H1 (cell line): ENCODE measurements around the gene GARNL3. TPM values are rescaled to one million over a fixed set of nuclear protein-coding genes. Genes with fewer than 3 reads are reported as not detected.

ENCODE experiments used
- CTCF ChIA-PET: fragments of 300-600 bp; sonication (Branson Sonifier 250); formaldehyde crosslinking; loops from one replicate; lab custom pipeline; 2021; ENCODE audit not compliant: partially characterized antibody; lab: Charles Lee
- POLR2A ChIA-PET: fragments of 300-600 bp; sonication (Branson Sonifier 250); formaldehyde crosslinking; loops from one replicate; lab custom pipeline; 2021; ENCODE audit warnings: inconsistent platforms; ENCODE audit not compliant: partially characterized antibody; lab: Charles Lee
- DNase-seq, 2 experiments: peaks; one replicate each; pipeline versions ENCODE4 v3.0.0 to v3.0.0-alpha.2; 2010 to 2022; ENCODE audit warnings: low spot score in 2 of 2, low read depth in 1 of 2, mixed read lengths in 1 of 2
- FAIRE-seq: peaks from 2 replicates; lab custom pipeline; 2011; peaks lifted over from hg19 to GRCh38; lab: Jason Lieb, UNC
- H2AFZ ChIP-seq: 2 replicates; pipeline ENCODE4 v1.8.1; 2012; ENCODE audit warnings: low read length, inconsistent platforms
- H2AK5ac ChIP-seq: 2 replicates; pipeline ENCODE4 v1.6.1; 2013; ENCODE audit warnings: low read depth, low read length
- H2BK120ac ChIP-seq: replicated peaks from 2 replicates; pipeline ENCODE3; 2013; ENCODE audit warnings: low read depth, low read length, inconsistent platforms
- H2BK12ac ChIP-seq: 2 replicates; pipeline ENCODE4 v1.6.1; 2013; ENCODE audit warnings: low read depth, low read length
- H2BK15ac ChIP-seq: 2 replicates; pipeline ENCODE4 v1.6.1; 2013; ENCODE audit warnings: low read length
- H2BK20ac ChIP-seq: 2 replicates; pipeline ENCODE4 v1.6.1; 2013; ENCODE audit warnings: low read length
- H2BK5ac ChIP-seq: 2 replicates; pipeline ENCODE4 v1.6.1; 2013; ENCODE audit warnings: low read depth, low read length
- H3K14ac ChIP-seq: 2 replicates; pipeline ENCODE4 v1.6.1; 2013; ENCODE audit warnings: inconsistent platforms; ENCODE audit not compliant: insufficient read length
- H3K18ac ChIP-seq: 2 replicates; pipeline ENCODE4 v1.6.1; 2013; ENCODE audit warnings: low read length; ENCODE audit errors: extremely low read depth
- H3K23ac ChIP-seq: 2 replicates; pipeline ENCODE4 v1.6.1; 2013; ENCODE audit warnings: inconsistent platforms; ENCODE audit not compliant: insufficient read length
- H3K23me2 ChIP-seq: 2 replicates; pipeline ENCODE4 v1.6.1; 2013; ENCODE audit warnings: low read depth, low read length
- H3K27ac ChIP-seq: 2 replicates; pipeline ENCODE4 v1.6.1; 2011; ENCODE audit warnings: low read depth, low read length, inconsistent platforms
- H3K27me3 ChIP-seq, 4 experiments: replicated peaks in 1 of 4; 1 replicate in 1 of 4; 2 replicates in 3 of 4; pipeline versions ENCODE4 v1.6.1 to v1.8.1; 2011 to 2013; ENCODE audit warnings: low read length in 3 of 4, mild to moderate bottlenecking in 3 of 4, inconsistent platforms in 2 of 4, mixed read lengths in 2 of 4, moderate library complexity in 1 of 4; ENCODE audit not compliant: control insufficient read depth in 3 of 4, insufficient read depth in 3 of 4; ENCODE audit errors: extremely low read depth in 1 of 4
- H3K36me3 ChIP-seq, 4 experiments: 2 replicates each; pipeline versions ENCODE4 v1.6.1 to v1.8.1; 2011 to 2013; ENCODE audit warnings: mild to moderate bottlenecking in 4 of 4, low read length in 3 of 4, moderate library complexity in 2 of 4, control low read depth in 1 of 4, inconsistent platforms in 1 of 4; ENCODE audit not compliant: insufficient read depth in 4 of 4, control insufficient read depth in 2 of 4
- H3K4ac ChIP-seq: replicated peaks from 2 replicates; pipeline ENCODE3; 2013; ENCODE audit warnings: low read length, low read depth, mixed read lengths, inconsistent platforms; ENCODE audit not compliant: insufficient read length
- H3K4me1 ChIP-seq, 4 experiments: replicated peaks in 1 of 4; 1 replicate in 1 of 4; 2 replicates in 3 of 4; pipeline versions ENCODE4 v1.6.1 to v1.8.1; 2011 to 2013; ENCODE audit warnings: low read length in 3 of 4, inconsistent platforms in 2 of 4, mixed read lengths in 1 of 4; ENCODE audit not compliant: insufficient read depth in 4 of 4, control insufficient read depth in 3 of 4
- H3K4me2 ChIP-seq, 2 experiments: 2 replicates each; pipeline versions ENCODE4 v1.6.1 to v1.8.1; 2011 to 2013; ENCODE audit warnings: low read depth in 2 of 2, low read length in 2 of 2, control low read depth in 1 of 2, inconsistent platforms in 1 of 2, mild to moderate bottlenecking in 1 of 2; ENCODE audit not compliant: insufficient read depth in 1 of 2
- H3K4me3 ChIP-seq, 4 experiments: fragments of 200-600, 300-600 bp in 1 of 4; sonication (generic), shearing (Covaris generic), sonication (Bioruptor Twin) in 1 of 4; 2 replicates each; pipeline versions ENCODE4 v1.5.1 to v1.8.1; 2011 to 2016; ENCODE audit warnings: low read length in 4 of 4, low read depth in 3 of 4, control low read depth in 2 of 4, inconsistent platforms in 2 of 4, mild to moderate bottlenecking in 2 of 4, mixed read lengths in 1 of 4, moderate library complexity in 1 of 4; ENCODE audit not compliant: insufficient read depth in 2 of 4; ENCODE audit errors: extremely low read depth in 1 of 4
- H3K56ac ChIP-seq: replicated peaks from 2 replicates; pipeline ENCODE3; 2013; ENCODE audit warnings: low read depth, mild to moderate bottlenecking, mixed read lengths, low read length, inconsistent platforms; ENCODE audit not compliant: insufficient read length
- H3K79me1 ChIP-seq: 2 replicates; pipeline ENCODE4 v1.6.1; 2013; ENCODE audit warnings: low read depth, low read length, control low read depth
- H3K79me2 ChIP-seq, 2 experiments: 2 replicates each; pipeline versions ENCODE4 v1.6.1 to v1.8.1; 2012 to 2013; ENCODE audit warnings: low read length in 2 of 2, mild to moderate bottlenecking in 2 of 2, inconsistent platforms in 1 of 2; ENCODE audit not compliant: insufficient read depth in 2 of 2, control insufficient read depth in 1 of 2
- H3K9ac ChIP-seq, 4 experiments: replicated peaks in 1 of 4; 1 replicate in 1 of 4; 2 replicates in 3 of 4; pipeline versions ENCODE4 v1.6.1 to v1.8.1; 2011 to 2013; ENCODE audit warnings: low read depth in 3 of 4, low read length in 3 of 4, control low read depth in 2 of 4, mild to moderate bottlenecking in 2 of 4, moderate library complexity in 2 of 4, inconsistent platforms in 1 of 4; ENCODE audit errors: extremely low read depth in 1 of 4
- H3K9me3 ChIP-seq, 2 experiments: 2 replicates each; pipeline versions ENCODE4 v1.6.1 to v1.8.1; 2012 to 2013; ENCODE audit warnings: mild to moderate bottlenecking in 2 of 2, moderate library complexity in 2 of 2, control low read depth in 1 of 2, inconsistent platforms in 1 of 2, low read depth in 1 of 2, low read length in 1 of 2, mixed read lengths in 1 of 2; ENCODE audit not compliant: insufficient read depth in 2 of 2
- H4K20me1 ChIP-seq, 2 experiments: replicated peaks in 1 of 2; 2 replicates each; pipeline versions ENCODE3 to v1.8.1; 2011 to 2013; ENCODE audit warnings: inconsistent platforms in 2 of 2, low read length in 2 of 2, mild to moderate bottlenecking in 1 of 2; ENCODE audit not compliant: insufficient read depth in 2 of 2, control insufficient read depth in 1 of 2
- H4K5ac ChIP-seq: 2 replicates; pipeline ENCODE4 v1.6.1; 2013; ENCODE audit warnings: low read length, low read depth, mixed read lengths, inconsistent platforms; ENCODE audit not compliant: insufficient read length
- H4K8ac ChIP-seq: 2 replicates; pipeline ENCODE4 v1.8.0; 2013; ENCODE audit warnings: mild to moderate bottlenecking, moderate library complexity, low read length, inconsistent platforms; ENCODE audit not compliant: insufficient read depth; ENCODE audit errors: extremely low read depth
- H4K91ac ChIP-seq: replicated peaks from 2 replicates; pipeline ENCODE3; 2013; ENCODE audit warnings: low read length, mixed read lengths, inconsistent platforms; ENCODE audit not compliant: insufficient read length
- CBX8 ChIP-seq: fragments of 300-800, 300-1000 bp; sonication (generic); IDR thresholded peaks from 2 replicates; pipeline ENCODE4 v1.7.1; 2016; ENCODE audit warnings: low read depth, low read length, borderline replicate concordance
- CHD2 ChIP-seq: IDR thresholded peaks from 2 replicates; pipeline ENCODE4 v1.6.1; 2012; ENCODE audit warnings: low read length, improper control_type of control experiment
- CTBP2 ChIP-seq: IDR thresholded peaks from 2 replicates; pipeline ENCODE4 v1.7.0; 2011; ENCODE audit warnings: borderline replicate concordance, mild to moderate bottlenecking, moderate library complexity, mixed read lengths, low read length; ENCODE audit not compliant: insufficient read depth, insufficient read length
- POLR2AphosphoS5 ChIP-seq: IDR thresholded peaks from 2 replicates; pipeline ENCODE4 v1.6.1; 2011; ENCODE audit warnings: low read depth, low read length
- RBBP5 ChIP-seq: IDR thresholded peaks from 2 replicates; pipeline ENCODE4 v1.7.1; 2012; ENCODE audit warnings: low read depth, mild to moderate bottlenecking, inconsistent platforms, low read length, moderate library complexity, borderline replicate concordance
- RFX5 ChIP-seq: IDR thresholded peaks from 2 replicates; pipeline ENCODE4 v1.6.1; 2011; ENCODE audit warnings: low read depth, low read length, improper control_type of control experiment, borderline replicate concordance
- TAF1 ChIP-seq: IDR thresholded peaks from 2 replicates; pipeline ENCODE4 v1.6.1; 2011; ENCODE audit warnings: mild to moderate bottlenecking, low read depth, low read length
- USF2 ChIP-seq: IDR thresholded peaks from 2 replicates; pipeline ENCODE4 v1.6.1; 2011; ENCODE audit warnings: low read length, improper control_type of control experiment
- ZNF274 ChIP-seq: IDR thresholded peaks from 2 replicates; pipeline ENCODE4 v1.7.0; 2012; ENCODE audit warnings: low read length, borderline replicate concordance; ENCODE audit errors: extremely low read depth
- WGBS, 2 experiments: shearing (Covaris generic) in 1 of 2; methylation state at CpG; one replicate each; pipeline versions ENCODE4 v1.1.6 to v1.1.7; 2013 to 2015; ENCODE audit warnings: low lambda C conversion rate in 2 of 2, mixed read lengths in 2 of 2, inconsistent platforms in 1 of 2, low coverage in 1 of 2, missing lambda C conversion rate in 1 of 2; ENCODE audit not compliant: insufficient replicate concordance in 2 of 2, insufficient coverage in 1 of 2, insufficient read length in 1 of 2; ENCODE audit errors: extremely low coverage in 1 of 2, missing lambda C conversion rate in 1 of 2; 5-methylcytosine and 5-hydroxymethylcytosine counted together
- polyA plus RNA-seq, 7 experiments: library from polyadenylated mRNA; depleted of rRNA in 3 of 7; stranded (reverse) in 5 of 7; unstranded in 2 of 7; fragments of >200 nt in 5 of 7; fragments of 200-250 nt in 2 of 7; gene quantifications; 1 replicate in 5 of 7; 2 replicates in 1 of 7; 4 replicates in 1 of 7; pipeline versions ENCODE4 v1.2.1 to v1.2.3, GENCODE V29; 2011 to 2013; ENCODE audit warnings: missing spikeins in 2 of 7, mixed read lengths in 2 of 7
- total RNA-seq: library from RNA; stranded (reverse); fragmentation: NEBNext Ultra II Directional; extraction: Animal tissue kit (Norgen Biotek cat#: 25700); gene quantifications from 2 replicates; pipeline ENCODE4 v1.2.1, GENCODE V29; 2021
- TF ChIP-seq, protein P1 (sequence below), 3 experiments: IDR thresholded peaks; 1 replicate in 2 of 3; 2 replicates in 1 of 3; pipeline versions ENCODE4 v1.5.1 to v1.6.1; 2011; ENCODE audit warnings: low read length in 3 of 3, mild to moderate bottlenecking in 3 of 3, inconsistent platforms in 2 of 3, low read depth in 1 of 3, moderate library complexity in 1 of 3; ENCODE audit not compliant: insufficient read depth in 1 of 3; ENCODE audit errors: control extremely low read depth in 1 of 3

The GARNL3 gene
- total and polyA plus RNA-seq, 2 of the 8 experiments (the other 6 are each of a cell fraction or from before 2014, with no cell fraction given) = 6.5 to 18.3 TPM

GRCh38 chr9:127248241-127248640, 16.3 kb upstream of the GARNL3 start:
- WGBS, 2 experiments = 84% methylated on average over 3 of the region's 3 CpGs; no CpG with 5 or more reads in 1 of the 2 experiments
- H2AFZ ChIP-seq = no peak overlapping the region
- no peak overlapping the region for H4K91ac ChIP-seq
- ChIA-PET CTCF (interaction anchor here (1.0 to 1.9 kb wide), 3 partner anchors 33 to 306 kb away, joined by 3 to 6 read pairs (median 3); no protein-coding TSS in a partner anchor), POLR2A (no interaction called here)
- no peak overlapping the region for H3K4ac ChIP-seq
- H3K27ac ChIP-seq = no peak overlapping the region
- no peak overlapping the region for H3K23ac ChIP-seq
- H3K14ac ChIP-seq = no peak overlapping the region
- no peak overlapping the region for H2BK120ac ChIP-seq
- FAIRE-seq (no peak), DNase-seq (no peak)
- no peak overlapping the region for H2BK12ac ChIP-seq
- no peak overlapping the region for H2BK20ac ChIP-seq
- H3K4me1 ChIP-seq = peaks cover 0 to 10% (median 6%) of the 10 kb centered on the region in 4 experiments; a peak in 4 of 7 replicates
- no peak overlapping the region for H3K56ac ChIP-seq
- H2BK15ac ChIP-seq = no peak overlapping the region
- H2AK5ac ChIP-seq = no peak overlapping the region
- no peak overlapping the region for H2BK5ac ChIP-seq
- H3K36me3 ChIP-seq = no peaks in the 10 kb centered on the region; a peak in 2 of 8 replicates
- no peak overlapping the region for H4K5ac ChIP-seq
- no peak overlapping the region for H3K4me2 ChIP-seq
- H3K18ac ChIP-seq = no peak overlapping the region
- H3K4me3 ChIP-seq = no peak overlapping the region
- H3K79me2 ChIP-seq = no peaks in the 10 kb centered on the region; a peak in 1 of 4 replicates
- H3K27me3 ChIP-seq = no peaks in the 10 kb centered on the region
- no peaks in the 10 kb centered on the region for H4K20me1 ChIP-seq
- H3K23me2 ChIP-seq = peaks cover 2% of the 10 kb centered on the region; the same call in 1 of the 2 replicates
- H4K8ac ChIP-seq = no peak overlapping the region
- H3K79me1 ChIP-seq = no peaks in the 10 kb centered on the region
- H3K9ac ChIP-seq = no peak overlapping the region
- no peaks in the 10 kb centered on the region for H3K9me3 ChIP-seq
- no peak for TF ChIP-seq TAF1
- TF ChIP-seq, protein P1, sequence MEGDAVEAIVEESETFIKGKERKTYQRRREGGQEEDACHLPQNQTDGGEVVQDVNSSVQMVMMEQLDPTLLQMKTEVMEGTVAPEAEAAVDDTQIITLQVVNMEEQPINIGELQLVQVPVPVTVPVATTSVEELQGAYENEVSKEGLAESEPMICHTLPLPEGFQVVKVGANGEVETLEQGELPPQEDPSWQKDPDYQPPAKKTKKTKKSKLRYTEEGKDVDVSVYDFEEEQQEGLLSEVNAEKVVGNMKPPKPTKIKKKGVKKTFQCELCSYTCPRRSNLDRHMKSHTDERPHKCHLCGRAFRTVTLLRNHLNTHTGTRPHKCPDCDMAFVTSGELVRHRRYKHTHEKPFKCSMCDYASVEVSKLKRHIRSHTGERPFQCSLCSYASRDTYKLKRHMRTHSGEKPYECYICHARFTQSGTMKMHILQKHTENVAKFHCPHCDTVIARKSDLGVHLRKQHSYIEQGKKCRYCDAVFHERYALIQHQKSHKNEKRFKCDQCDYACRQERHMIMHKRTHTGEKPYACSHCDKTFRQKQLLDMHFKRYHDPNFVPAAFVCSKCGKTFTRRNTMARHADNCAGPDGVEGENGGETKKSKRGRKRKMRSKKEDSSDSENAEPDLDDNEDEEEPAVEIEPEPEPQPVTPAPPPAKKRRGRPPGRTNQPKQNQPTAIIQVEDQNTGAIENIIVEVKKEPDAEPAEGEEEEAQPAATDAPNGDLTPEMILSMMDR (IDR thresholded peaks at IDR 0.05; ENCODE audit: control extremely low read depth in 1 of 3, insufficient read depth in 1 of 3, low read depth in 1 of 3, low read length in 3 of 3) = no peak
- TF ChIP-seq USF2 = no peak
- no peak for TF ChIP-seq RBBP5
- TF ChIP-seq CBX8 = no peak
- TF ChIP-seq ZNF274 = no peak
- no peak for TF ChIP-seq POLR2AphosphoS5
- TF ChIP-seq RFX5 = no peak
- no peak for TF ChIP-seq CTBP2
- no peak for TF ChIP-seq CHD2
